PC-9 (cell line): ENCODE measurements around the gene UNC5C.

Source experiments
- CTCF ChIP-seq: fragments of 200-600 bp; sonication (generic); conservative IDR thresholded peaks from 2 replicates; pipeline ENCODE4 v1.6.1; 2017; ENCODE audit warnings: mixed run types, antibody characterized with exemption, mild to moderate bottlenecking, moderate library complexity
- EZH2 ChIP-seq: fragments of 200-600 bp; sonication (generic); IDR thresholded peaks from 2 replicates; pipeline ENCODE4 v1.8.0; 2017; ENCODE audit warnings: antibody characterized with exemption, low read depth

DNA sequence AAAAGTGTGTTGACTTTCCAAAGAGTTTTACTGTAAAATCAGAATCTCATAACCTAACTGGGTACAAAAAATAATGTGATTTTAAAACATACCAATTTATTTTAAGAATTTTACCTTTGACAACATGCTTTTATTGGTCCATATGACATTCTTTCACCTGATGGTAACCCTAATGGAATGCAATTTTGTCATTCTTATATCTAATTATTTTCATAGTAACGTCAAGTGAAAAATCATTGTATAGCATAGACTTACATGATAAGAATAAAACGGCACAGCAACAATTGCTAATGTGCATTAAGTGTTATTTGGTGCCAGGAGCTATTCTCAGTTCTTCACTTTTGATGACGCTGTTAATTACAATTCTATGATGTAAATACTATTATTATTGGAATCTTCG lies 13.6 kb downstream of the UNC5C start:
- no peak for TF ChIP-seq CTCF
- TF ChIP-seq EZH2, result no peak
